NCI-H2227 treated with DMSO at 0.1 percent for 48 hours (cell line): ENCODE results near the gene FRMD4B.
"Not testable (repeated sequence)": the region's sequence is repeated elsewhere in the genome, so short reads cannot be mapped to it uniquely, and the experiment has no call there.

Source experiments
- DNase-seq: peaks from one replicate; lab custom pipeline; 2025; lab: John Stamatoyannopoulos, UW

Gene FRMD4B

DNA sequence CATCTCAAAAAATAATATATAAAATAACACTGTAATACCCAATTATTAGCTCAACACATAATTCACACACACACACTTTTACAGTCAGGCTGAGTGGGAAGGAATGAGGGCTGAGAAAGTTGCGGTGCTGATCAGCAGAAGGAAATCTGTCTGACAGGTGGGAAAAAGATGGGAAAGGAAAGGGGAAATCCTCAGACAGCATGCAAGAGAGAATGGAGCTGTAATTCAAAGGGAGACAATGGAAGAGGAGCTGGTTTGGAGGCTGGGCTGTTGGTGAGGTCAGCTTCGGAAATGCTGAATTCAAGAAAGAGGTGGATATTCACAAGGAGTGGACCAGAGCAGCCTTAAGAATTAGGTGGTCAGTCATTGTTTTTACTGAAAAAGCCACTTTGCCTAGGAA lies 141.8 kb downstream of the FRMD4B start:
- no peak for DNase-seq

GRCh38 chr3:69241769-69242168 lies 144.1 kb downstream of the FRMD4B start:
- no peak for DNase-seq

- no peak for DNase-seq
Observed at GRCh38 chr3:69240651-69241568, 145.0 kb downstream of the FRMD4B start.

DNA sequence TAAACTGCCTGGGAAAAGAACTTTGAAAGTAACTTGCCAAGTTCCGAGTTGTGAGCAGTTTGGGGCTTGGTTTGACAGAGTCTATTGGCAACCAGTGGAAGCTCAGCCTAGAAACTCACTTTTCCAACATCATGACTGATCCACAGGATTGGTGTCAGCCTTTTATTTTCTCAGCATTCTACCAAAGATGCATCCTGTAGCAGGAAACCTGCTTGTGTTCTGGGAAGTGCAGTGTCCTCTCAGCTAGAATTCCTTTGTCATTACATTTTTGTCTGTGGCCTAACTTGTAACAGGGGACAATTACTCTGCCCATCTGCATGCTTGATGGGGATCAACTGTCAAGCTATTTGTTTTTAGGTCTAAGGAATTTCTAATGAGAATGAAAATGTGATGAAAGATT lies 146.8 kb downstream of the FRMD4B start:
- no peak for DNase-seq

DNA sequence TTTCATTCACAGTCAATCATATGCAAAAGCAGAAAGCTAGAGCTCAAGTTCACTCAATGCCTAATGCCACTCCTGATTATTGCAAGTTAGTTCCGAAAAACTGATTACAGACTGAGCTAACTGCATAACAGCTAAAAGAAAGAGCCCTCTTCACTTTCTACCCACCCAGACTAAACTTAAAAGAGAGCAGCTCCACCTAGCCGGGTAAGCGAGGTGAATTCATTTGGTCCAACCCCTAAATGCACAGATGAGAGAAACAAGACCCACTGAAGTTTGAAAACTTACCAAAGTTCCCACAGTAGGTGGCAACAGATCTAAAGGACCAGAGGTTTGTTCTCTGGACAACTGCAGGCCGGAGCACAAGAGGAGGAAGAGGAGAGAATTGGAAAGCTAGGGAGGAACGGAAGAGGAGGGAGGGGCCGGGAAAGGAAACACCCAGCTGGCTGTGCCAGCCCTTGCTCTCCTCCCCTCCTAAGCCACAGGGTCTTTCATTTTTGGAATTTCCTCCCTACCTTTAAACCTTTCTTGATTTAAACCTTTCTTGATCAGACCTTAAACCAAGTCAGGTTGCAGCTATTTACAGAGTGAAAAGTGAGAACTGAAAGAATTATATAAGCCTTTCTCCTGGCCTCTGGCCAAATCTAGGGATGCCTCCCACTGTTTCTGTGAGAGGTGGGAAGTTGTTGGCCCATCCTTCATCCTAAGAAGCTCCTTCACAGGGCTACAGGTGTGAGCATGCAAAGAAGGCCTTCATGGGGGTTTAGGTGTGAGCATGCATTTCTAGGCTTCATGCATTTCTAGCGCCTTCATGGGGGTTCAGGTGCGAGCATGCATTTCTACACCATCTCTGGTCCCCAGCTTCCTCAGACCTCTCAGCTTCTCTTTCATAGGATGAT lies 148.8 kb downstream of the FRMD4B start:
- DNase-seq = no peak

- no peak for DNase-seq
Observed at GRCh38 chr3:69235882-69236281, 150.0 kb downstream of the FRMD4B start.

DNA sequence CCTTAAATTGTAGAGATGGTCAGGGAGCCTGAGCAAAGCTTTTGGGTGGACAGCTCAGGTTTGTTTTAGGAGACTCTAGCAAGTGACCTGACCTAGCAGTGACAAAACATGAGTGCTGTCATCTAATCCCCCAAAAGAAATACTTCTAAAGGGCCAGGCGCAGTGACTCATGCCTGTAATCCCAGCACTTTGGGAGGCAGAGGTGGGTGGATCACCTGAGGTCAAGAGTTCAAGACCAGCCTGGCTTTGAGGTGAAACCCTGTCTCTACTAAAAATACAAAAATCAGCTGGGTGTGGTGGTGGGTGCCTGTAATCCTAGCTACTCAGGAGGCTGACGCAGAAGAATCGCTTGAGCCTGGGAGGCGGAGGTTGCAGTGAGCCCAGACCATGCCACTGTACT lies 150.7 kb downstream of the FRMD4B start:
- not testable (repeated sequence) for DNase-seq

GRCh38 chr3:69232482-69232881 lies 153.4 kb downstream of the FRMD4B start:
- DNase-seq = no peak

- peak; percentile 35 for DNase-seq
Observed at GRCh38 chr3:69231929-69232440, 153.9 kb downstream of the FRMD4B start.

- DNase-seq = no peak
Observed at GRCh38 chr3:69226071-69226470, 159.8 kb downstream of the FRMD4B start.

DNA sequence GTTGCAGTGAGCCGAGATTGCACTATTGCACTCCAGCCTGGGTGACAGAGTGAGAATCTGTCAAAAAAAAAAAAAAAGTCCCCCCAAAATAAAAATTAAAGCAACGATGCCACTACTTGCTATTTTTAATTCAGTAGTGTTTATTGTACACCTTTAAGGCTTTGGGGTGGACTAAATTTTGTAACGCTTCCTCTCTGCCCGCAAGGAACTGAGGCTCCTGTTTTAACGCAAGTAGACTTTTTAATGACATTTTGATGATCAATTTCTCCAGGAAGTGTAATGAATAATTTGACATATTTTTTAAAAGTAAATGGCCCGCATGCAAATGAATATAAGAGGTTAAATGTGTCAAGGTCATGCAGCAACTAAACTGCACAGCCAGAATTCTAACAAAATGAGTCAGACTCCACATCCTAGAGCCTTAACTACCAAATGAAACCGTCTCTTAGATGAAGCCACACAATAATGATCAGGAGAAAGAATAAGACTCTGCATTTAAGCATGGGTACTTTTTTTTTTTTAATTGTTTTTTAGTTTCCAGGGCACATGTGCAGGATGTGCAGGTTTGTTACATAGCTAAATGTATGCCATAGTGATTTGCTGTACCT lies 166.7 kb downstream of the FRMD4B start:
- no peak for DNase-seq

DNA sequence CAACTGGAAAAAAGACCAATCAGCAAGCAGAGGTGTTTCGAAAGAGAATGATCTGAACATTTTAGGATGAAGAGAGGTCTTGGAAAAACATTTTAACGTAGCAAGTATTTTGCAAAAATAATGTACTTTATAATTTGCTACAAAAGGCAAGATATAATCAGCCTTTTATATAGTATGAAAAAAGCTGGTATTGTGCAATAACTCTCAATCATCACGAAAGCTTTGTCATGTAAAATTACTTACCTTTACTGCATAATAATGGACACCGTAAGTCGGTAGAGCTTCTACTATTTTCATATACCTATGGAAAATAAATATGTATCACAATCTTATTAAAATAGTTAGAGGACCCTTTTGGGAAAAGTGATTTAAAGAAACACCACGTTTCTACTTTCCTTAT lies 167.8 kb downstream of the FRMD4B start:
- no peak for DNase-seq

DNA sequence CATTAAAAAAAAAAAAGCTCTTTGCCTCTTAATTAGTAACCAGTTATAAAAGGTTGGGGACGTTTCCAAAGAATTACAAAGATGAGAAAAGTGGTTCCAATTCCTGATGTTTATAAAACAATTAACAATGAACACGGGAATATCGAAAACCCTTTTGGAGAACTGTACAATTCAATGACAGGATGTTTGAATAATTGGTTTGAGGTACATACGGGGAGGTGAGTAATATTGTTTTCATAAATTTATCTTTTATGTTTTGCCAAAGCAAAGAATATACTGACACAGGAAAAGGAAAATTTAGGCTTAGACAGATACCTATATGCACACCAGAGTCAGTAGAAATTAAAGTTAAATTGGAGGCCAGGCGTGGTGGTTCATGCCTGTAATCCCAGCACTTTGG lies 168.9 kb downstream of the FRMD4B start:
- no peak for DNase-seq

DNA sequence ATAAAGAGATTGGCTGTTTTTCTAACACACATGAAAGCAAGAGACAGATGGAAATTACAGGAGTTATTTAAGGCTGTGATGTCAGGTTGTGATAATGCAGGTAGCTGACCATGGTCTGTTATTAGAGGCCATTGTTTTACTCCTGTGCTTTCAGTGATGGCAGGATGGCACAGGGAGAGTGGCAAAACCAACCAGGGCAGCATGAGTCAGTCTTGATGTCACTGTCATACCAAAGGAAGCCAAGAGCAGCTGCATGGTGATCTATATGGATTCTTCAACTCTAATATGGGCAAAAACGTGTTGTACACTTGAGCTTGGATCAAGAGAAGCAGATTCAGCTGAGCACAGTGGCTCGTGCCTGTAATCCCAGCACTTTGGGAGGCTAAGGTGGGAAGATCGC lies 171.6 kb downstream of the FRMD4B start:
- peak; percentile 30 for DNase-seq

- no peak for DNase-seq
Observed at GRCh38 chr3:69212411-69213160, 173.3 kb downstream of the FRMD4B start.

- no peak for DNase-seq
Observed at GRCh38 chr3:69210068-69210730, 175.7 kb downstream of the FRMD4B start.

DNA sequence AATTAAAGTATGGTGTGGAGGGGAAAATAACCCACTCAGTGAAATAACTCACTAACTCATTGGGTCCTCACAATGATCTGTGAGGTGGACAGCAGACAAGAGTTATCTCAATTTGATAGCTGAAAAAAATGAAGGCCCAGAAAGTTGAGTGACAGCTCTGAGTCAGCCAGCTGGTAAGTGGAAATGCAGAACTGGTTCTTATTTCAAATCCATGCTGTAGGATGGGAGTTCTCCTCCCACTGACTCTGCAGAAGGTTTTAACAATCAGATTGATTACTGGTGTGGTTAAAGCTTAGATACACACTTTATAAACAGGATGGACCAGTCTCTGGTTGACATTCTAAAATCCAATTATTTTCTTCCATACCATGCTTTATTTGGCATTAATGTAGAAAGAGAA lies 176.5 kb downstream of the FRMD4B start:
- DNase-seq = no peak

DNA sequence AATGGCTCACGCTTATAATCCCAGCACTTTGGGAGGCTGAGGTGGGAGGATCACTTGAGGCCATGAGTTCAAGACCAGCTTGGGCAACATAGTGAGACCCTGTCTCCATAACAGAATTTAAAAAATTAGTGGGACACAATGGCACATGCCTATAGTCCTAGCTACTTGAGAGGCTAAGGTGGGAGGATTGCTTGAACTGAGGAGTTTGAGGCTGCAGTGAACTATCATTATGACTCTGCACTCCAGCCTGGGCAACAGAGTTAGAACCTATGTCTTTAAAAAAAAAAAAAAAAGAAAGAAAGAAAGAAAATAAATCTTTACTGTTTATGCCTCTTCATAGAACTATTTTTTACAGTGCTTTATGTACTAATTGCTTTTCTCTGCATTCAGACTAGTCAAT lies 178.9 kb downstream of the FRMD4B start:
- DNase-seq = no peak

DNA sequence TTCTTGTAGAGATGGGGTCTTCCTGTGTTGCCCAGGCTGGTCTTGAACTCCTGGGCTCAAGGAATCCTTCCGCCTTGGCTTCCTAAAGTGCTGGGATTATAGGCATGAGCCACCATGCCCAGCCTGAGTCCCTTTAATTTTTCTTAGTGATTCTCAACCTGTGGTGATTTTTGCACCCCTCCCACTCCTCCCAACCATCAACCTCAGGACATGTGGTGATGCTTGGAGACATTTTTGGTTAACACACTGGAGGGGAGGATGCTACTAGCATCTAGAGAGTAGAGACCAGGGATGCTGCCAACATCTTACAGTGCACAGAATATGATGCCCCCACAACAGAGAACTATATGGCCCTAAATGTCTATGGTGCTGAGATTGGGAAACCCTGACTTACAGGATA lies 180.5 kb downstream of the FRMD4B start:
- DNase-seq = no peak

DNA sequence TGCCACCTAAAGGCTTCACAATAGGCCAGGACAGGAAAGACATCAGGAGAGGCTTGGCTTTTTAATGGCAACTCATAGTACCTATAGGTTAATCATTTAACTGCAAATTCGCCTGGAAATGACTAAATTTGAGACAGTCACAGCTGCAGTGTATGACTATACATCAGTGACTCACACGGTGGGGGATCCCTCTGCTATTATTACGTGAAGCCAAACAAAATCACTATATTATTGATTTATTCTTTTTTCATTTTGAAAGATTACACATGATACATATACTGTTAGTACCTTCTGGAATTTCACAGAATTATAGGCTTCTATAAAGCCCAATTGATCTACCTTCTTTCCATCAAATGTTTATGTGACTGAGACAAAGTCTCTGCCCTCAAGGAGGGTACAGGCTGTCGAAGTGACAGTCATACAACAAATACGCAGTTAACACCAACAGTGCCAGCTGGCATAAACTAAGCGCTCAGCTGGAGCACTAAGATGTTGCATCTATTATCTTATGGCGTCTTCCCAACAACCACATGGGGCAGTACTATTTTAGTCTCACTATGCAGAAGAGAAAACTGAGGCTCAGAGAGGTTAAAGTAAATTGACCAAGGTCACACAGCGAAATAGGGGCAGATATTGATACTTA lies 181.5 kb downstream of the FRMD4B start:
- DNase-seq = no peak
